GM19455 (cell line): ENCODE results near the gene PLA2G6.

Experiments used
- ATAC-seq: cut with Tn5 transposase; IDR thresholded peaks from one replicate; pipeline ENCODE4 v1.9.1; 2021; ENCODE audit not compliant: unreplicated experiment

Gene PLA2G6

GRCh38 chr22:38112381-38112780 lies 69.2 kb downstream of the PLA2G6 start:
- no peak for ATAC-seq

- ATAC-seq = no peak
Observed at GRCh38 chr22:38111925-38112355, 69.7 kb downstream of the PLA2G6 start.

- no peak for ATAC-seq
Observed at GRCh38 chr22:38110863-38111852, 70.5 kb downstream of the PLA2G6 start.

GRCh38 chr22:38110008-38110862 lies 71.4 kb downstream of the PLA2G6 start, which contains the start of gene BAIAP2L2:
BAIAP2L2 (minus strand) TSS chr22:38110684; CDS start chr22:38110525, 159 bp downstream.
- ATAC-seq = no peak

- no peak for ATAC-seq
Observed at GRCh38 chr22:38109371-38110001, 72.1 kb downstream of the PLA2G6 start.

GRCh38 chr22:38108561-38109319 lies 72.9 kb downstream of the PLA2G6 start:
- ATAC-seq = no peak

GRCh38 chr22:38107692-38108515 lies 73.7 kb downstream of the PLA2G6 start:
- no peak for ATAC-seq

GRCh38 chr22:38106814-38107578 lies 74.6 kb downstream of the PLA2G6 start:
- ATAC-seq = no peak

- no peak for ATAC-seq
Observed at GRCh38 chr22:38104084-38104483, 77.5 kb downstream of the PLA2G6 start.

GRCh38 chr22:38103641-38104040 lies 78.0 kb downstream of the PLA2G6 start:
- ATAC-seq = no peak

- no peak for ATAC-seq
Observed at GRCh38 chr22:38098410-38099249, 83.0 kb downstream of the PLA2G6 start.

- no peak for ATAC-seq
Observed at GRCh38 chr22:38097557-38098409, 83.8 kb downstream of the PLA2G6 start.

GRCh38 chr22:38097058-38097457 lies 84.6 kb downstream of the PLA2G6 start:
- ATAC-seq = no peak

- ATAC-seq = no peak
Observed at GRCh38 chr22:38089474-38089851, 92.2 kb downstream of the PLA2G6 start.

GRCh38 chr22:38088629-38089473 lies 92.8 kb downstream of the PLA2G6 start:
- no peak for ATAC-seq

GRCh38 chr22:38087855-38088254 lies 93.8 kb downstream of the PLA2G6 start:
- no peak for ATAC-seq
